Measurements from ENCODE around the gene GAA. TPM values are rescaled to one million over a fixed set of nuclear protein-coding genes. Genes with fewer than 3 reads are reported as not detected.

GAA gene
- total RNA-seq, 1 donor from 2014 or later, result 47.7 TPM

GRCh38 chr17:80117491-80118401 is 16.4 kb downstream of the GAA start:
- Histone ChIP-seq H2AFZ (ENCODE audit: low read depth, low read length) (no peak overlapping the region), H3K36me3 (ENCODE audit: insufficient read depth, low read length) (no peaks in the 10 kb centered on the region), H3K4me1 (ENCODE audit: insufficient read depth, low read length) (no peaks in the 10 kb centered on the region), H3K4me3 (ENCODE audit: insufficient read depth, low read depth, low read length) (no peak overlapping the region), H3K9ac (ENCODE audit: low read length) (no peak overlapping the region), H3K79me2 (ENCODE audit: insufficient read depth, low read length) (no peaks in the 10 kb centered on the region), H4K20me1 (ENCODE audit: insufficient read depth, low read length) (no peaks in the 10 kb centered on the region), H3K9me3 (ENCODE audit: insufficient read depth, low read depth, low read length) (no peaks in the 10 kb centered on the region), H3K4me2 (ENCODE audit: low read length) (no peak overlapping the region), H3K27me3 (ENCODE audit: insufficient read depth, low read length) (no peaks in the 10 kb centered on the region), H3K27ac (ENCODE audit: low read depth, low read length) (no peak overlapping the region)
- peaks cover 25% of the 10 kb centered on the region for H3K36me3 Mint-ChIP-seq (ENCODE audit: low read depth, unreplicated experiment)
- peaks cover 7% of the 10 kb centered on the region for H3K9me3 Mint-ChIP-seq (ENCODE audit: unreplicated experiment)
- peak overlapping the region; percentile 8 for H3K4me3 Mint-ChIP-seq (ENCODE audit: unreplicated experiment)
- H3K27me3 Mint-ChIP-seq (ENCODE audit: low read depth, unreplicated experiment), result no peaks in the 10 kb centered on the region
- FAIRE-seq (no peak), DNase-seq (ENCODE audit: low read depth) (no peak)
- H3K4me1 Mint-ChIP-seq (ENCODE audit: low read depth, unreplicated experiment), result peaks cover 6% of the 10 kb centered on the region
- no peak overlapping the region for H3K27ac Mint-ChIP-seq (ENCODE audit: unreplicated experiment)
- no peak for TF ChIP-seq CTCF (IDR thresholded peaks at IDR 0.05; ENCODE audit: insufficient read depth, low read depth, low read length)
- TF ChIP-seq EZH2 (IDR thresholded peaks at IDR 0.05; ENCODE audit: insufficient read depth, low read length), result no peak

DNA sequence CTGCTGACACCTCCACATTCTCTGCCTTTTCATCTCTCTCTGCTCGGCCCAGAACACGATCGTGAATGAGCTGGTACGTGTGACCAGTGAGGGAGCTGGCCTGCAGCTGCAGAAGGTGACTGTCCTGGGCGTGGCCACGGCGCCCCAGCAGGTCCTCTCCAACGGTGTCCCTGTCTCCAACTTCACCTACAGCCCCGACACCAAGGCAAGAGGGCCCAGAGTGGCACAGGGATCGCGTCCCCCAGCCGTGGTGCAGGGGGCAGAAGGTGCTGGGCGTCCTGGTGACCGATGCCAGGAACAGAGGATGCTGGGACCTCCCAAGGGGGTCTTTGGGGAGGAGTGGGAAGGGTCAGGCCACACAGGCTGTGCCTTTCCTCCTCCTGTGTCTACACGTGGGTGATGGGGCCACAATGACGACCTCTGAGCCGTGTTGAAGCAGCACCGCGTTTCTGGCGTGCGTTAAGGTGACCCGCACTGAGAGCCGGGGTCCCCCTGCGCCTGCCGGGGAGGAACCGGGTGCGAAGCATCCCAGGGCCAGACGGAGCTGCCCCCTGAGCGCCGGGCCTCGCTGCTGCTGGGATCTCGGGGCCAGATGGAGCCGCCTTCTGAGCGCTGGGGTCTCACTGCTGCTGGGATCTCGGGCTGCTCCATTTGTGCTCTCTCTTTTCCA is 17.4 kb downstream of the GAA start:
- Histone ChIP-seq H3K9ac (ENCODE audit: low read length) (no peak overlapping the region), H4K20me1 (ENCODE audit: insufficient read depth, low read length) (no peaks in the 10 kb centered on the region), H3K9me3 (ENCODE audit: insufficient read depth, low read depth, low read length) (no peaks in the 10 kb centered on the region), H3K4me1 (ENCODE audit: insufficient read depth, low read length) (peaks cover 3% of the 10 kb centered on the region), H3K79me2 (ENCODE audit: insufficient read depth, low read length) (no peaks in the 10 kb centered on the region), H3K36me3 (ENCODE audit: insufficient read depth, low read length) (no peaks in the 10 kb centered on the region), H3K4me2 (ENCODE audit: low read length) (no peak overlapping the region), H2AFZ (ENCODE audit: low read depth, low read length) (no peak overlapping the region), H3K27ac (ENCODE audit: low read depth, low read length) (no peak overlapping the region), H3K4me3 (ENCODE audit: insufficient read depth, low read depth, low read length) (no peak overlapping the region), H3K27me3 (ENCODE audit: insufficient read depth, low read length) (no peaks in the 10 kb centered on the region)
- no peak for TF ChIP-seq EZH2 (IDR thresholded peaks at IDR 0.05; ENCODE audit: insufficient read depth, low read length)
- no peak for TF ChIP-seq CTCF (IDR thresholded peaks at IDR 0.05; ENCODE audit: insufficient read depth, low read depth, low read length)
- no peak for FAIRE-seq
- no peak overlapping the region for H3K27ac Mint-ChIP-seq (ENCODE audit: unreplicated experiment)
- H3K9me3 Mint-ChIP-seq (ENCODE audit: unreplicated experiment), result peaks cover 7% of the 10 kb centered on the region
- H3K36me3 Mint-ChIP-seq (ENCODE audit: low read depth, unreplicated experiment), result peaks cover 25% of the 10 kb centered on the region
- H3K27me3 Mint-ChIP-seq (ENCODE audit: low read depth, unreplicated experiment), result no peaks in the 10 kb centered on the region
- H3K4me1 Mint-ChIP-seq (ENCODE audit: low read depth, unreplicated experiment), result peaks cover 6% of the 10 kb centered on the region
- no peak overlapping the region for H3K4me3 Mint-ChIP-seq (ENCODE audit: unreplicated experiment)
- no peak for DNase-seq (ENCODE audit: low read depth)
